HTERT RPE-1 (cell line): ENCODE measurements around the gene ANKRD22.

Experiments used
- in situ Hi-C: fragments of 300-500 bp; cut with MboI; formaldehyde crosslinking; loops from 4 replicates; pipeline ENCODE4 v1.14.3; 2020; ENCODE audit warnings: low sequenced_read_pairs

Gene ANKRD22

GRCh38 chr10:88879534-88880281 is 28.1 kb upstream of the ANKRD22 start, which contains the start of gene STAMBPL1:
Gene STAMBPL1, plus strand, starts transcription at chr10:88880245. Its CDS starts 21,464 bp downstream, at chr10:88901709.
- in situ Hi-C loops = no loop called here

DNA sequence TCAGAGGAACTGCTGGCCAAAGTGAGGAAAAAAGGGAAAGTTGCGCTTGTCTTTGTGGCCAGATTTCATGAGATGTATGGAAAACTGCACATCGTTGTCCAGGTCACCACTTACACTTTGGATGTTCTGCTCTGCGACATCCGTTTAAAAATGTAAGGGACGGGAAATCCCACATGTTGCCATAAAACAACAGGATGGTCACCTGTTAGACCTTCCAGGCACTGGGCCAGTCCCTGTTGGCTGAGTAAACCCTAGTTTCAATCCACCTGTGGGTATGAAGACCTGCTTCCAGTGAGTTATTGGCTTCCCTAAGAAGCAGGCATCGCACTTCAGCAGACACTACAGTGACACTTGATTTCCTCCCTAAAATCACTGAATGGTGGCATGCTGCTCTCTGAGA is 25.7 kb upstream of the ANKRD22 start:
- in situ Hi-C loops = no loop called here

- in situ Hi-C loops = no loop called here
These were observed 23.4 kb upstream of the ANKRD22 start for GRCh38 chr10:88875081-88875480.

DNA sequence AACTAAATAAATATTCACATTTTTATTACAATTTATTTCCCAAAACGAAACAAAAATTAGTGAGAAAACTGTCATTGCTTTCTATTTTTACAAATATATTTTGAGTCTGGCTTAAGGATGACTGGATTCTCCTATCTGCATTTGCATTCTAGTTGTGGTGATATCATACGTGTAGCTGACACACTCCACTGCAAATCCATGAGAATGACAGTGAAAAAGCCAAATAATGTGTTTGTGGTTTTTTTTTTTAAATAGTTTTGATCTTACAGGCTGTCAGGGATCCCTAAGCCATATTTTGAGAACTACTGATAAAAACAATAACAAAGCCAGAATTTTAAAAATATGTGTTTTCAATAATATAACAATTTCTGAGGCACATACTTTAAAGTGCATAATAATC is 22.6 kb upstream of the ANKRD22 start:
- in situ Hi-C loops = no loop called here

- in situ Hi-C loops = no loop called here
These were observed 22.1 kb upstream of the ANKRD22 start for GRCh38 chr10:88873757-88874156.

GRCh38 chr10:88870089-88870488 is 18.4 kb upstream of the ANKRD22 start:
- in situ Hi-C loops = no loop called here

DNA sequence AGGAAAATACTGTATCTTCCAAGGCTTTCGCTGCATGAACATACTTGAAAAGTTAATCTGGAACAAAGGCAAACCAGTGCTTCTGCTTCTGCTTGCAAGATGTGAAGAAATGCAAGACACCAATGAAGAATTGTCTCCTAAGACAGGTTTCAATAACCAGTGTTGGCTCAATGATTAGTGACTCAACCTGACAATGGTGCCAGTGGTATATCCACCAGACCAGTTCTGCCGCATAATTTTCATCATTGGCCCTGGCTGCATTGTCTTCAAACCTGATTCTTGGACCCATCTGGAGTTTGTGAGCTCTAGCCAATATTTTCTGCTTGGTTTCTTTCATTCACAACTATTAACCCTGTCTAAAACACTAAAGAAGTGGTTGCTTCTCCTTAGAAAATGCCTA is 14.8 kb upstream of the ANKRD22 start:
- in situ Hi-C loops = no loop called here

GRCh38 chr10:88865281-88865876 is 13.7 kb upstream of the ANKRD22 start:
- in situ Hi-C loops = no loop called here

GRCh38 chr10:88861036-88861435 is 9.4 kb upstream of the ANKRD22 start:
- in situ Hi-C loops = no loop called here

GRCh38 chr10:88858491-88858890 is 6.8 kb upstream of the ANKRD22 start:
- in situ Hi-C loops = no loop called here

DNA sequence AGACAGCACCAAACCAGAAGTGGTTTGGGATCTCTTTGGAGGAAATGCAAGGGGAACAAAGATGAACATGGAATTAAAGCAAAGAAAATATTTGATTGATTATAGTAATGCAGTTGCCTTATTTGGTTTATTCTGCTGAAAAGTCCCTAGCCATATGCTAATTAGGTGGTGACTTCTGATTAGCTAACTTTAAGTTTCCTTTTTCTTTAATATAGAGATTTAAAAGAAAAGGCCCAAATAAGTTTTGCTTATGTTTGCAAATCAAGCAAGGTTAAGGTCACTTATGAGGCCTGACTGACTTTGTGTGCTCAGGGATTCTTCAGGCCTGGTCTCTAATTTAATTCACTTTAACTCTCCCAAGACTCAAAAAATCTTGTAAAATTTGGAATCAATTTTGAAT is 6.2 kb upstream of the ANKRD22 start:
- in situ Hi-C loops = no loop called here

DNA sequence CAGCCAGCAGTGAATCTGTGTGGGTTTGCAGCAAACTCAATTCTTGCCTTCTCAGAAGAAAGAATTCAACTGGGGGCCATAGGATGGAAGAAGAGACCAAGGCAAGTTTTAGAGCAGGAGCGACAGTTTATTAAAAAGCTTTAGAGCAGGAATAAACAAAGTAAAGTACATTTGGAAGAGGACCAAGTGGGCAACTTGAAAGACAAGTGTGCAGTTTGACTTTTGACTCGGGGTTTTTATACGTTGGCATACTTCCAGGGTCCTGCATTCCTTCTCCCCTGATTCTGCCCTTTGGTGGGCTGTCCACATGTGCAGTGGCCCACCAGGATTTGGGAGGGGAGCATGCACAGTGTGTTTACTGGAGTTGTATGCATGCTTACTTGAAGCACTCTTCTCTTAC is 3.0 kb upstream of the ANKRD22 start:
- in situ Hi-C loops = no loop called here

- in situ Hi-C loops = no loop called here
These were observed 1.7 kb upstream of the ANKRD22 start for GRCh38 chr10:88853155-88853881.

GRCh38 chr10:88852327-88852726 is 683 bp upstream of the ANKRD22 start:
- in situ Hi-C loops = no loop called here

- in situ Hi-C loops = no loop called here
These were observed 932 bp downstream of the ANKRD22 start for GRCh38 chr10:88850712-88851111.

DNA sequence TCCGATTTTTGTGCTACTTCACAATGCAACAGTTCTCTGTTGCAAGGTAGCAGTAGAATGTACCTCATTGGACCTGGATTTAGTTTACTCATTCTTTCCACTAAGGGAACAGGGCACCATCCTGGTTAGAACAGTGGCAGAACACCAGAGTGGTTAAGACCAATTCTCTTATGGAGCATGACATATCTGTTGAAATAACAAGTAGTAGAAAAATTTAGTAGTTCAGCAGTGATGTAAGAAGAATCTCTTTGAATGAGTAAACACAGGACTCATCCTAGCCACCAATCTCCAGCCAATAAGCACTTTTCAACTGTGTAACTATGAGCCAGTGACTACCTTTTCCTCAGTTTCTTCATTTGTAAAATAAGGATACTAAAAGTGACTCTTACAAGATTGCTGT is 2.4 kb downstream of the ANKRD22 start:
- in situ Hi-C loops = no loop called here

GRCh38 chr10:88848499-88848898 is 3.1 kb downstream of the ANKRD22 start:
- in situ Hi-C loops = no loop called here

DNA sequence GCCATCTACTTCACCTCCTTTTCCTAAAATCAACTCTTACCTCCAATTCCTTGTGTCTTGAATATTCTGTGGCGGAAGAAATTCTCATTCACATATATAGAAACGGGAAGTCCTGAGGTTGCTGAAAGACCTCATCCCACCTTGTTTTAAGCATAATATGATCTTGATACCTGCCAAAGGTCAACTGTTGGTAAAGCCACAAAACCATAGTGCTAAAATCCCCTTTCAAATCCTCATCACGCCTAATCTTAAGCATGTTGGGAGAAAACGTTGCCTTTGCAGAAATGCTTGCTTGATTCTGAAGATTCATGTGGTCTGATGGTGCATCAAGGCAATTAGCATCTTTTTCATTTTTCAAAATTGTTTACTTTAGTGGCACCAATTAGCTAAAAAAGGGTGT is 8.5 kb downstream of the ANKRD22 start:
- in situ Hi-C loops = no loop called here

DNA sequence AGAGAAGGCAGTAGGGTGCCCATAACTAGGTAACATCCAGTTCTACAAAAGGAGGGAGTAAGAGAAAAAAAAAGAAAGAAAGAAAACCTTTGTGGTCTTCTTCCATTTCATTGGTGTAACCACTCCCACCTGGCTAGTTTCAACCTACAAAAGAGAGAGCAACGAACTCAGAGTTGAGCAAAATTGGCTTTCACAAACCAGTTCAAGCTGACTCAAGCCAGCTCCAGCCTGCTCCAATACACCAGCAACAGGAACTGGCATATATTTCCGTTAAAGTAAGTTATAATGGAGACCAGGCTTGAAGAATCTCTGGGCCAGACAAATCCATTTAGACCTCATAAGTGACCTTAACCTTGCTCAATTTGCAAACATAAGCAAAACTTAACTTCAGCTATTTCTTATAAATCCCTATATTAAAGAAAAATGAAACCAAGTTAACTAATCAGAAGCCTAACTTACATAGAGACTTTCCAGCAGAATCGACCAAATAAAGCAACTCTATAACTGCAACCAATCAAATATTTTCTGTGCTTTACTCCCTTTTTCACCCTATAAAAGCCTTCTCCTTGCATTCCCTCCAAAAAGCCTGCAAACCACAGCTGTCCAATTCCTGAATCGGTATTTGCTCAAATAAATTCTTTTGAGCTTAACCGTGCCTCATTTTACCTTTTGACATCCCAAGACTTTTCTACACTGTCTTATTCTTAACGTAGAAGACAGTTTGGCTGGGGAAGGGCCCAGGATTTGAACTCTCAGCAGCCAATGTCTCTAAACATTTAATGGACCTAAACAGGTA is 10.1 kb downstream of the ANKRD22 start:
- in situ Hi-C loops = no loop called here

- in situ Hi-C loops = no loop called here
These were observed 10.8 kb downstream of the ANKRD22 start for GRCh38 chr10:88840881-88841280.

GRCh38 chr10:88840104-88840503 is 11.5 kb downstream of the ANKRD22 start:
- in situ Hi-C loops = no loop called here
